HL-60 (cell line): ENCODE data around the gene BRPF3.
A peak's percentile ranks its signal among the peaks of the same experiment; 100 is the strongest.

ENCODE experiments used
- DNase-seq, 2 experiments: peaks; one replicate each; pipeline ENCODE4 v3.0.0-alpha.2; 2010 to 2020; ENCODE audit warnings: low read depth in 1 of 2, low spot score in 1 of 2
- H3K27ac ChIP-seq: fragments of 250-450 bp; sonication (Bioruptor Pico); replicated peaks from 2 replicates; pipeline ENCODE4 v1.5.1; 2020; ENCODE audit warnings: mild to moderate bottlenecking, moderate library complexity
- H3K27me3 ChIP-seq: fragments of 250-450 bp; sonication (Bioruptor Pico); 2 replicates; pipeline ENCODE4 v1.5.1; 2021; ENCODE audit warnings: mild to moderate bottlenecking, moderate library complexity; ENCODE audit not compliant: insufficient read depth, poor library complexity, severe bottlenecking
- H3K4me3 ChIP-seq: replicated peaks from 2 replicates; pipeline ENCODE4 v1.5.1; 2011; ENCODE audit warnings: mild to moderate bottlenecking, control low read depth, low read length; ENCODE audit not compliant: insufficient read depth
- CTCF ChIP-seq: IDR thresholded peaks from one replicate; pipeline ENCODE4 v1.5.1; 2011; ENCODE audit warnings: low read length, control low read depth, inconsistent platforms; ENCODE audit not compliant: insufficient read depth
- GABPA ChIP-seq: IDR thresholded peaks from 2 replicates; pipeline ENCODE4 v1.6.1; 2012; ENCODE audit warnings: low read depth
- POLR2AphosphoS5 ChIP-seq: IDR thresholded peaks from 2 replicates; pipeline ENCODE4 v1.6.1; 2012; ENCODE audit warnings: low read depth
- REST ChIP-seq: IDR thresholded peaks from 2 replicates; pipeline ENCODE4 v1.6.1; 2012; ENCODE audit warnings: low read depth; ENCODE audit not compliant: insufficient replicate concordance
- SPI1 ChIP-seq: IDR thresholded peaks from 2 replicates; pipeline ENCODE4 v1.6.1; 2012; ENCODE audit warnings: low read depth, mild to moderate bottlenecking, borderline replicate concordance

BRPF3 gene

GRCh38 chr6:36223706-36224105, 27.2 kb downstream of the BRPF3 start:
- DNase-seq, result no peak
- TF ChIP-seq REST (no peak), POLR2AphosphoS5 (no peak), SPI1 (no peak), GABPA (no peak), CTCF (no peak)
- no peak overlapping the region for H3K27ac ChIP-seq
- no peaks in the 10 kb centered on the region for H3K27me3 ChIP-seq
- no peak overlapping the region for H3K4me3 ChIP-seq

- peak in 1 of 2 experiments; percentile 70 for DNase-seq
- Histone ChIP-seq H3K27ac (no peak overlapping the region), H3K27me3 (no peaks in the 10 kb centered on the region), H3K4me3 (no peak overlapping the region)
- TF ChIP-seq GABPA (no peak), REST (no peak), CTCF (no peak), SPI1 (no peak), POLR2AphosphoS5 (no peak)
Measured at GRCh38 chr6:36224918-36225461, 28.4 kb downstream of the BRPF3 start.

- Histone ChIP-seq H3K27me3 (no peaks in the 10 kb centered on the region), H3K4me3 (no peak overlapping the region), H3K27ac (no peak overlapping the region)
- no peak for DNase-seq
- no peak for TF ChIP-seq REST
- TF ChIP-seq CTCF, result no peak
- TF ChIP-seq SPI1, result no peak
- no peak for TF ChIP-seq GABPA
- no peak for TF ChIP-seq POLR2AphosphoS5
Measured at GRCh38 chr6:36226438-36227047, 30.0 kb downstream of the BRPF3 start.
